ENCODE measurements around the gene CFAP299.

The CFAP299 gene

GRCh38 chr4:80484712-80485111 lies 149.2 kb downstream of the CFAP299 start:
- no CpG with 5 or more reads among the region's 2 CpGs for WGBS (ENCODE audit: extremely low coverage, insufficient coverage, low lambda C conversion rate)

GRCh38 chr4:80486603-80487002 lies 151.1 kb downstream of the CFAP299 start:
- no peak overlapping the region for H3K4ac ChIP-seq (ENCODE audit: low read depth, low read length)
- no peaks in the 10 kb centered on the region for H3K27me3 ChIP-seq (ENCODE audit: insufficient read depth, low read length, poor library complexity)
- no CpG with 5 or more reads among the region's 3 CpGs for WGBS (ENCODE audit: extremely low coverage, insufficient coverage, low lambda C conversion rate)

More at GRCh38 chr4:80484712-80485111, 149.2 kb downstream of the CFAP299 start:
- Histone ChIP-seq H3K56ac (ENCODE audit: low read length) (no peak overlapping the region), H3K18ac (ENCODE audit: low read length) (no peak overlapping the region), H3K23ac (ENCODE audit: low read length) (no peak overlapping the region), H4K5ac (ENCODE audit: low read length) (no peak overlapping the region), H2BK5ac (ENCODE audit: low read length) (no peak overlapping the region), H3K79me2 (ENCODE audit: control insufficient read depth, insufficient read depth, low read length) (no peaks in the 10 kb centered on the region), H3K36me3 (ENCODE audit: control insufficient read depth, insufficient read depth, low read length) (no peaks in the 10 kb centered on the region), H3K27me3 (ENCODE audit: insufficient read depth, low read length, poor library complexity) (no peaks in the 10 kb centered on the region), H3K4me1 (ENCODE audit: control insufficient read depth, low read depth, low read length) (no peaks in the 10 kb centered on the region), H3K27ac (ENCODE audit: low read depth, low read length) (no peak overlapping the region), H4K8ac (ENCODE audit: low read depth, low read length) (no peak overlapping the region), H3K4ac (ENCODE audit: low read depth, low read length) (no peak overlapping the region), H2BK15ac (replicated peaks; ENCODE audit: low read depth) (no peak overlapping the region), H2AK5ac (ENCODE audit: low read length) (no peak overlapping the region), H3K9ac (ENCODE audit: low read length) (no peak overlapping the region), H3K79me1 (ENCODE audit: low read length) (no peaks in the 10 kb centered on the region), H3K4me3 (ENCODE audit: low read length) (no peak overlapping the region), H3K4me2 (ENCODE audit: low read length) (no peak overlapping the region), H2BK120ac (ENCODE audit: low read depth, low read length) (no peak overlapping the region)
- no peak for DNase-seq

GRCh38 chr4:80489798-80490197 lies 154.3 kb downstream of the CFAP299 start:
- H3K27me3 ChIP-seq (ENCODE audit: insufficient read depth, low read length, poor library complexity), result no peaks in the 10 kb centered on the region
- no peak overlapping the region for H3K4me2 ChIP-seq (ENCODE audit: low read length)
- no peak overlapping the region for H3K56ac ChIP-seq (ENCODE audit: low read length)
- no peak overlapping the region for H3K18ac ChIP-seq (ENCODE audit: low read length)
- H2BK5ac ChIP-seq (ENCODE audit: low read length), result no peak overlapping the region
- H3K36me3 ChIP-seq (ENCODE audit: control insufficient read depth, insufficient read depth, low read length), result no peaks in the 10 kb centered on the region
- WGBS (ENCODE audit: extremely low coverage, insufficient coverage, low lambda C conversion rate), result no CpG with 5 or more reads among the region's 4 CpGs
- H3K4me1 ChIP-seq (ENCODE audit: control insufficient read depth, low read depth, low read length), result no peaks in the 10 kb centered on the region
- no peak overlapping the region for H2AK5ac ChIP-seq (ENCODE audit: low read length)
- no peaks in the 10 kb centered on the region for H3K79me2 ChIP-seq (ENCODE audit: control insufficient read depth, insufficient read depth, low read length)
- H3K27ac ChIP-seq (ENCODE audit: low read depth, low read length), result no peak overlapping the region
- no peak overlapping the region for H3K9ac ChIP-seq (ENCODE audit: low read length)
- H2BK120ac ChIP-seq (ENCODE audit: low read depth, low read length), result no peak overlapping the region
- no peak overlapping the region for H3K4me3 ChIP-seq (ENCODE audit: low read length)
- no peak overlapping the region for H3K23ac ChIP-seq (ENCODE audit: low read length)
- no peak overlapping the region for H3K4ac ChIP-seq (ENCODE audit: low read depth, low read length)
- H2BK15ac ChIP-seq (replicated peaks; ENCODE audit: low read depth), result no peak overlapping the region
- no peaks in the 10 kb centered on the region for H3K79me1 ChIP-seq (ENCODE audit: low read length)
- DNase-seq, result no peak
- H4K8ac ChIP-seq (ENCODE audit: low read depth, low read length), result no peak overlapping the region
- H4K5ac ChIP-seq (ENCODE audit: low read length), result no peak overlapping the region

More at GRCh38 chr4:80486603-80487002, 151.1 kb downstream of the CFAP299 start:
- H3K79me1 ChIP-seq (ENCODE audit: low read length), result no peaks in the 10 kb centered on the region
- no peak overlapping the region for H3K4me2 ChIP-seq (ENCODE audit: low read length)
- no peak overlapping the region for H2BK15ac ChIP-seq (replicated peaks; ENCODE audit: low read depth)
- no peak overlapping the region for H3K56ac ChIP-seq (ENCODE audit: low read length)
- no peaks in the 10 kb centered on the region for H3K36me3 ChIP-seq (ENCODE audit: control insufficient read depth, insufficient read depth, low read length)
- H2BK120ac ChIP-seq (ENCODE audit: low read depth, low read length), result no peak overlapping the region
- no peak overlapping the region for H2AK5ac ChIP-seq (ENCODE audit: low read length)
- H3K23ac ChIP-seq (ENCODE audit: low read length), result no peak overlapping the region
- H3K79me2 ChIP-seq (ENCODE audit: control insufficient read depth, insufficient read depth, low read length), result no peaks in the 10 kb centered on the region
- H3K9ac ChIP-seq (ENCODE audit: low read length), result no peak overlapping the region
- H4K5ac ChIP-seq (ENCODE audit: low read length), result no peak overlapping the region
- no peak overlapping the region for H4K8ac ChIP-seq (ENCODE audit: low read depth, low read length)
- no peak overlapping the region for H3K4me3 ChIP-seq (ENCODE audit: low read length)
- H2BK5ac ChIP-seq (ENCODE audit: low read length), result no peak overlapping the region
- no peak overlapping the region for H3K27ac ChIP-seq (ENCODE audit: low read depth, low read length)
- peak; percentile 13 for DNase-seq
- H3K4me1 ChIP-seq (ENCODE audit: control insufficient read depth, low read depth, low read length), result no peaks in the 10 kb centered on the region
- H3K18ac ChIP-seq (ENCODE audit: low read length), result no peak overlapping the region

GRCh38 chr4:80492761-80493160 lies 157.2 kb downstream of the CFAP299 start:
- no peaks in the 10 kb centered on the region for H3K36me3 ChIP-seq (ENCODE audit: control insufficient read depth, insufficient read depth, low read length)
- H2BK120ac ChIP-seq (ENCODE audit: low read depth, low read length), result no peak overlapping the region
- H4K5ac ChIP-seq (ENCODE audit: low read length), result no peak overlapping the region
- no peaks in the 10 kb centered on the region for H3K79me1 ChIP-seq (ENCODE audit: low read length)
- H2BK15ac ChIP-seq (replicated peaks; ENCODE audit: low read depth), result no peak overlapping the region
- no peak overlapping the region for H3K9ac ChIP-seq (ENCODE audit: low read length)
- H3K27me3 ChIP-seq (ENCODE audit: insufficient read depth, low read length, poor library complexity), result no peaks in the 10 kb centered on the region
- peak; percentile 31 for DNase-seq
- H3K79me2 ChIP-seq (ENCODE audit: control insufficient read depth, insufficient read depth, low read length), result no peaks in the 10 kb centered on the region
- no peak overlapping the region for H3K27ac ChIP-seq (ENCODE audit: low read depth, low read length)
- H3K4me3 ChIP-seq (ENCODE audit: low read length), result no peak overlapping the region
- no peak overlapping the region for H3K4ac ChIP-seq (ENCODE audit: low read depth, low read length)
- H3K23ac ChIP-seq (ENCODE audit: low read length), result no peak overlapping the region
- H3K56ac ChIP-seq (ENCODE audit: low read length), result no peak overlapping the region
- whole genome bisulfite sequencing (ENCODE audit: extremely low coverage, insufficient coverage, low lambda C conversion rate), result no CpG with 5 or more reads among the region's 1 CpG
- H3K4me1 ChIP-seq (ENCODE audit: control insufficient read depth, low read depth, low read length), result no peaks in the 10 kb centered on the region
- H2BK5ac ChIP-seq (ENCODE audit: low read length), result no peak overlapping the region
- H2AK5ac ChIP-seq (ENCODE audit: low read length), result no peak overlapping the region
- no peak overlapping the region for H3K4me2 ChIP-seq (ENCODE audit: low read length)
- H3K18ac ChIP-seq (ENCODE audit: low read length), result no peak overlapping the region
- no peak overlapping the region for H4K8ac ChIP-seq (ENCODE audit: low read depth, low read length)

GRCh38 chr4:80495865-80496264 lies 160.3 kb downstream of the CFAP299 start:
- no peaks in the 10 kb centered on the region for H3K79me2 ChIP-seq (ENCODE audit: control insufficient read depth, insufficient read depth, low read length)
- H3K27ac ChIP-seq (ENCODE audit: low read depth, low read length), result no peak overlapping the region
- no peaks in the 10 kb centered on the region for H3K79me1 ChIP-seq (ENCODE audit: low read length)
- H4K5ac ChIP-seq (ENCODE audit: low read length), result no peak overlapping the region
- H3K9ac ChIP-seq (ENCODE audit: low read length), result no peak overlapping the region
- no peak overlapping the region for H3K23ac ChIP-seq (ENCODE audit: low read length)
- H3K18ac ChIP-seq (ENCODE audit: low read length), result no peak overlapping the region
- H2BK120ac ChIP-seq (ENCODE audit: low read depth, low read length), result no peak overlapping the region
- no peak overlapping the region for H3K4me3 ChIP-seq (ENCODE audit: low read length)
- H3K56ac ChIP-seq (ENCODE audit: low read length), result no peak overlapping the region
- H3K4ac ChIP-seq (ENCODE audit: low read depth, low read length), result no peak overlapping the region
- H4K8ac ChIP-seq (ENCODE audit: low read depth, low read length), result no peak overlapping the region
- WGBS (ENCODE audit: extremely low coverage, insufficient coverage, low lambda C conversion rate), result no CpG with 5 or more reads among the region's 1 CpG
- H3K4me1 ChIP-seq (ENCODE audit: control insufficient read depth, low read depth, low read length), result no peaks in the 10 kb centered on the region
- no peaks in the 10 kb centered on the region for H3K27me3 ChIP-seq (ENCODE audit: insufficient read depth, low read length, poor library complexity)
- no peak overlapping the region for H2AK5ac ChIP-seq (ENCODE audit: low read length)
- H2BK15ac ChIP-seq (replicated peaks; ENCODE audit: low read depth), result no peak overlapping the region
- DNase-seq, result peak; percentile 19
- no peaks in the 10 kb centered on the region for H3K36me3 ChIP-seq (ENCODE audit: control insufficient read depth, insufficient read depth, low read length)
- no peak overlapping the region for H2BK5ac ChIP-seq (ENCODE audit: low read length)
- H3K4me2 ChIP-seq (ENCODE audit: low read length), result no peak overlapping the region

GRCh38 chr4:80498725-80499124 lies 163.2 kb downstream of the CFAP299 start:
- Histone ChIP-seq H3K79me1 (ENCODE audit: low read length) (no peaks in the 10 kb centered on the region), H2BK120ac (ENCODE audit: low read depth, low read length) (no peak overlapping the region), H2BK15ac (replicated peaks; ENCODE audit: low read depth) (no peak overlapping the region), H3K4me2 (ENCODE audit: low read length) (no peak overlapping the region), H3K4me3 (ENCODE audit: low read length) (no peak overlapping the region), H3K4me1 (ENCODE audit: control insufficient read depth, low read depth, low read length) (no peaks in the 10 kb centered on the region), H4K8ac (ENCODE audit: low read depth, low read length) (no peak overlapping the region), H3K9ac (ENCODE audit: low read length) (no peak overlapping the region), H2AK5ac (ENCODE audit: low read length) (no peak overlapping the region), H3K56ac (ENCODE audit: low read length) (no peak overlapping the region), H3K79me2 (ENCODE audit: control insufficient read depth, insufficient read depth, low read length) (no peaks in the 10 kb centered on the region), H3K18ac (ENCODE audit: low read length) (no peak overlapping the region), H3K27ac (ENCODE audit: low read depth, low read length) (no peak overlapping the region), H3K23ac (ENCODE audit: low read length) (no peak overlapping the region), H3K27me3 (ENCODE audit: insufficient read depth, low read length, poor library complexity) (no peaks in the 10 kb centered on the region), H4K5ac (ENCODE audit: low read length) (no peak overlapping the region), H3K36me3 (ENCODE audit: control insufficient read depth, insufficient read depth, low read length) (no peaks in the 10 kb centered on the region), H3K4ac (ENCODE audit: low read depth, low read length) (no peak overlapping the region), H2BK5ac (ENCODE audit: low read length) (no peak overlapping the region)
- no CpG with 5 or more reads among the region's 1 CpG for WGBS (ENCODE audit: extremely low coverage, insufficient coverage, low lambda C conversion rate)
- no peak for DNase-seq

All from mesendoderm (in vitro differentiated cells).